NB4 (cell line): ENCODE data around the gene NME4.

ENCODE experiments used
- DNase-seq: peaks from one replicate; pipeline ENCODE4 v3.0.0; 2010; ENCODE audit warnings: low read depth
- H3K4me3 ChIP-seq: one replicate; pipeline ENCODE4 v1.5.1; 2011; ENCODE audit warnings: mild to moderate bottlenecking, low read depth, low read length, moderate library complexity
- MYC ChIP-seq: IDR thresholded peaks from 2 replicates; pipeline ENCODE4 v1.6.1; 2011; ENCODE audit warnings: low read depth, low read length
- POLR2A ChIP-seq: IDR thresholded peaks from 2 replicates; pipeline ENCODE4 v1.6.1; 2011; ENCODE audit warnings: mild to moderate bottlenecking; ENCODE audit not compliant: insufficient read length; ENCODE audit errors: extremely low read depth
- TF ChIP-seq, protein P1 (sequence below): IDR thresholded peaks from 2 replicates; pipeline ENCODE4 v1.6.1; 2011; ENCODE audit warnings: low read depth, low read length
- TF ChIP-seq, protein P2 (sequence below): IDR thresholded peaks from one replicate; pipeline ENCODE4 v1.5.1; 2012; ENCODE audit warnings: low read depth, low read length

NME4 gene

DNA sequence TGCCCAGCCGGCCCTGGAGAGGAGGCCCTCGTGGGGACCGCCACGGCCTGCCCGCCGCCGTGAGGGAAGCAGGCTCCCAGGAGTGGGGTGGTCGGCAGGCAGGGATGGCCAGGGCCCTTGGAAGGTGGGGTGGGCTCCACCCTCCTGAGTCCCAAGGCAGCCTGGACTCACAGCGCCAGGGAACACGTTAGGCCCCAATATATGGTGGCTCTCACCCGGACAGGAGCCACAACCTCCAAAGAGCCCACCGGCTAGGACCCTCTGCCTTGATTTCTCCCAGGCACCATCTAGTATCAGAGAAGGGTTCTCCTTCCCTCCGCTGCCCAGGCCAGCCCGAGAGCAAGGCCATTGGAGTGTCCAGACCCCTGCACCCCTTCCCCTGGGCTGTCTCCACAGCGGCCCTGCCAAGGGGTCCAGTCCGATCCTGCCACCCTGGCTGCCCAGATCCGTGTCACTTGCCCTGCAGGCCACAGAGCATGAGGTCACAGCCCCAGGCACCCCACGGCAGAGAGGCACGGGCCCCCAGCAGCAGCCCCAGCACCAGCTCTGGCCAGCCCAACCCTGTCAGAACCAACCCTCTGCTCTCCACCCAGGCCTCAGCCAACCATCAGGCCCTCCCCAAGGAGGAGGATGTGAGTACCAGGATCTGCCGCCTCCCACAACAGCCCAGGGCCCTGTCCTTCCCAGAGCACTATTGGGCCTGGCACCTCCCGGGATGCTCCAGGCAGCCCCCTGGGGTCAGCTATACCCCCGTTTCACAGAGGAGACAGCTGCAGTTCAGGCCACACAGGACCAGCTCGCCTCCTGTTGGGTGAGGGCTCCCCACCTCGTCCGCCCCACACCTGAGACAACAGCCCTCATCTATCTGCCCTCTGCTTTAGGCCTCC is 43.4 kb upstream of the NME4 start:
- TF ChIP-seq MYC = no peak
- DNase-seq = no peak
- H3K4me3 ChIP-seq = no peak overlapping the region

DNA sequence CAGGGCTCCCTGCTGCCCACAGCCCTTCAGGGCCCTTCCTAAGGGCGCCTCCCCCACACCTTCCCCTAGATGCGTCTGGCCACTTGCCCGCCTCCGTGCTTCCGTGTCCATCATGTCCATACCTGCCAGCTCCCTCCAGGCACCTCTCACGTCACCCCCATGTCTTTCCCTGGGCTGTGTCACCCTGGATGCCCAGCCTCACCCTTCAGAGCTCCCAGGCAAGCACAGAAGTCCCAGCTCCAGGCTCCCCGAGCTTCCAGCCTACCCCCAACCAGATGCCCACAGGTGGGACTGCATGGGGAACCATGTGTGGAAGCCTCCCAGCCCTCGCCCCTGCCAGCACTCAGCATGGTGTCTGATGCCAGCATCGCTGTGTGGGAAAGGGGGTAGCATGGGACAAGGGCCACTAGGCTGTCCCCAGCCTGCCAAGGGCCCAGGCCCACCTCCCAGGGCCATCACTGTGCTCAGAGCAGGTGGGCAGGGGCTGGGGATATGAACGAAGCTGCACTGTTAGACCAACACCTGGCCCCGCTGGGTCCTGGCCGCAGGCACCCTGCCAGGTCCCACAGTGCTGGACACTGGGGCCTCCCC is 42.6 kb upstream of the NME4 start:
- DNase-seq = no peak
- TF ChIP-seq POLR2A (no peak), MYC (no peak)
- no peak overlapping the region for H3K4me3 ChIP-seq

DNA sequence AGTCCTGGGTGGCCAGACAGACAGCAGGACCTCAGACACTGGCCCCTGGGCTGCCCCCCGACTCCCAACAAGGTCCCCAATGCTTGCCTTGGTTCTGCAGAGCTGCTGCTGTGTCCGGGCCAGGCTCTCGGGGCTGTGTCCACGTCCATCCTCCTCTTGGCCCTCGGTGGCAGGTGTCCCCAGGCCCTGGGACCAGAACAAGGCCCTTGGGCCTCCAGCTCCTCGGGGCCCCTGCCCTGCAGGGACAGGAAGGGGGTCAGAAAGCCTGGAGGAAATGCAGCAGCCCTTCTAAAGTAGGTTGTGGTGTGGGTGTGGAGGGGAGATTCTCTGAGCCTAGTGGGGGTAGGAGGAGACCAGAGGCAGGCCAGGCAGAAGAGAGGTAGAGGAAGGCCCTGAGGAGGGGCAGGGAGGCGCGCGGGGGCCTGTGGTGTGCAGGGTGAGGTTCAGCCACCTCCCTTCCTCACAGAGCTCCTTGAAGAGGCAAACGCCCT is 42.0 kb upstream of the NME4 start:
- no peak for DNase-seq
- no peak for TF ChIP-seq MYC
- TF ChIP-seq POLR2A = no peak
- TF ChIP-seq, protein P1, sequence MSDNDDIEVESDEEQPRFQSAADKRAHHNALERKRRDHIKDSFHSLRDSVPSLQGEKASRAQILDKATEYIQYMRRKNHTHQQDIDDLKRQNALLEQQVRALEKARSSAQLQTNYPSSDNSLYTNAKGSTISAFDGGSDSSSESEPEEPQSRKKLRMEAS = no peak
- TF ChIP-seq, protein P2, sequence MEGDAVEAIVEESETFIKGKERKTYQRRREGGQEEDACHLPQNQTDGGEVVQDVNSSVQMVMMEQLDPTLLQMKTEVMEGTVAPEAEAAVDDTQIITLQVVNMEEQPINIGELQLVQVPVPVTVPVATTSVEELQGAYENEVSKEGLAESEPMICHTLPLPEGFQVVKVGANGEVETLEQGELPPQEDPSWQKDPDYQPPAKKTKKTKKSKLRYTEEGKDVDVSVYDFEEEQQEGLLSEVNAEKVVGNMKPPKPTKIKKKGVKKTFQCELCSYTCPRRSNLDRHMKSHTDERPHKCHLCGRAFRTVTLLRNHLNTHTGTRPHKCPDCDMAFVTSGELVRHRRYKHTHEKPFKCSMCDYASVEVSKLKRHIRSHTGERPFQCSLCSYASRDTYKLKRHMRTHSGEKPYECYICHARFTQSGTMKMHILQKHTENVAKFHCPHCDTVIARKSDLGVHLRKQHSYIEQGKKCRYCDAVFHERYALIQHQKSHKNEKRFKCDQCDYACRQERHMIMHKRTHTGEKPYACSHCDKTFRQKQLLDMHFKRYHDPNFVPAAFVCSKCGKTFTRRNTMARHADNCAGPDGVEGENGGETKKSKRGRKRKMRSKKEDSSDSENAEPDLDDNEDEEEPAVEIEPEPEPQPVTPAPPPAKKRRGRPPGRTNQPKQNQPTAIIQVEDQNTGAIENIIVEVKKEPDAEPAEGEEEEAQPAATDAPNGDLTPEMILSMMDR = no peak
- no peak overlapping the region for H3K4me3 ChIP-seq

DNA sequence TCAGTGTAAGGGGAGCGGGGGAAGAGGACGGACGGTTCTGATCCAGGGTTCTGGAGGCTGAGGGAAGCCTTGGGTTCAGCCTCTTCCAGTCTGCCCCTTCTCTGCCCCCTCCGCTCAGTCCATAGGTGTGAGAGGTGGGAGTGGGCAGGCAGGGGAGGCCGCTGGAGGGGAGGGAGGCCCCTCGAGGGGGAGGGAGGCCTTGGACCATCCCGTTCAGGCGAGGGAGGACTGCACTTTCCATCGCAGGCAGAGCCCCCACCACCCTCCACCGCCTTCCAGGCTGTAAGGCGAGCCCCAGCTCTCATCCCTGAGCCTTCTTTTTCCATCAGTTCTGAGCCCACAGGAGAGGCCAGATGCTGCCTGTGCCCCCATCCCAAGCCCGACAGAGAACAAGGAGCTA is 40.3 kb upstream of the NME4 start:
- H3K4me3 ChIP-seq = no peak overlapping the region
- TF ChIP-seq, protein P1 = no peak
- TF ChIP-seq POLR2A (no peak), MYC (no peak)
- TF ChIP-seq, protein P2 = no peak
- DNase-seq = no peak

DNA sequence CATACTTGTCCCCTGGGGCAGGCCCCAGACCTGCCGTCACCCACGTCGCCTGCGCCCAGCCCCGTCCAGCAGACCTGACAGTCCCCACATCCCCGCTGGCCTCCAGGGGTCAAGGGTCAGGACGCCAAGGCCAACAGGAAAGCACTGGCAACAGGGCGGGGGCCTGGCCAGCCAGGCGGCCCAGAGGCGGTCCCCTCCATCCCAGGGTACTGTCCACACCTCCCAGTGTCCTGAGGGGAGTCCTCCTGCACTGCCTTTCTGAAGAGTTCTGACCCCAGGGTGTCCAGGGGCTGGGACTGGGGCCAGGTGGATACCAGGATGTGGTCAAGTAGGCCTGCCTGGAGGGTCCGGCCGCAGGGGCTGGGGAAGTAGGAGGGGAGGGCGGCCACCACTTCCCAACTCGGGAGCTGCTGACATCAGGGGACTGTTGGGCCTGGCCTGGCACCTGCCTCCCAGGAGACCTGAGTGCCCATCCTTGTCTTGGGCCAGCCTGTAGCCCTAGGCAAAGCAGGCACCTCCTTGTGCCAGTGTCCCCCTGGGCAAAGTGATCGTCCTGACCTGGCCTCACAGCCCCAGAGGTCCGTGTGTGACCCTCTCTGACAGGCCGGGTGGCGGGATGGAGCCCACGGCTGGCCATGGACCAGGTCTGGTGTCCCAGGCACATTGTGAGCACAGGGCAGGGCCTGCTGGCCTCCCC is 37.8 kb upstream of the NME4 start:
- no peak overlapping the region for H3K4me3 ChIP-seq
- TF ChIP-seq, protein P1 = no peak
- TF ChIP-seq, protein P2 = no peak
- DNase-seq = no peak

DNA sequence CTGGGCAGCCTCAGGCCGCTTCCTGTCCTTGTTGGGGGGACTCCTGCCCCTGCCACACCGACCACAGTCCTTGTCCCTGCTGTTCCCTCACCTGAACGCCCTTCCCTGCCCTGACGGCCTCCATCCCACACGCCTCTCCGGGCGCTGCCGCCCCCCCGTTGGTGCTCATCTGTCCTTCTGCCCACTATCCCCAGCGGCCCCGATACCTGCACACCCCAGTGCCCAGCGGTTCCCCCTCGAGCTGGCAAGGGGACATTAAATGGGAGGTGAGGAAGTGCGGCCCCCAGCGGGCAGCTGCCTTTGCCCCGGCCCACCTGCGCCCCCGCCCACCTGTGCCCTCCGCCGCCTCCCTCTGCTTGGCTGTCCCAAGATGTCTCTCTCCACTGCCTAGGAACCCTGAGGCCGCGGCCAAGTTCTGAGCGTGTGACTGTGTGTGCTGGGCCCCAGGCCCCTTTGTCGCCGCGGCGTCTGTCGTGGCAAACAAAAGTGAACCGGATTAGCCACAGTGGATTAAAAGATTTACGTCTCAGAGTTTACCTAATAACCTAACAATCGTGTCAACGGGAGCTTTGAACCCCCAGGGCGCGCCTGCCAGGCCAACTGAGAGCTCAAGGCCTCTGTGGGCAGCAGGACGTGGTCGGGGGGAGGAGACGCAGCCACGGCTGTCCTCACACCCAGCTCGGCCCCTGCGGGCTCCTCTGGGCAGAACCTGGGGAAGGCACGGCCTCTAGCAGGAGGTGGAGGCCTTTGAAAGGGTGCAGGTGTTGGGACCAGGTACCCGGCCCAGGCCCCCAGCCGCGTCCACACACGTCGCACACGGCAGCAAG is 36.9 kb upstream of the NME4 start:
- TF ChIP-seq, protein P2 = no peak
- TF ChIP-seq POLR2A = no peak
- no peak for DNase-seq
- no peak overlapping the region for H3K4me3 ChIP-seq
